Measurements from ENCODE around the gene RXRA.

DNA sequence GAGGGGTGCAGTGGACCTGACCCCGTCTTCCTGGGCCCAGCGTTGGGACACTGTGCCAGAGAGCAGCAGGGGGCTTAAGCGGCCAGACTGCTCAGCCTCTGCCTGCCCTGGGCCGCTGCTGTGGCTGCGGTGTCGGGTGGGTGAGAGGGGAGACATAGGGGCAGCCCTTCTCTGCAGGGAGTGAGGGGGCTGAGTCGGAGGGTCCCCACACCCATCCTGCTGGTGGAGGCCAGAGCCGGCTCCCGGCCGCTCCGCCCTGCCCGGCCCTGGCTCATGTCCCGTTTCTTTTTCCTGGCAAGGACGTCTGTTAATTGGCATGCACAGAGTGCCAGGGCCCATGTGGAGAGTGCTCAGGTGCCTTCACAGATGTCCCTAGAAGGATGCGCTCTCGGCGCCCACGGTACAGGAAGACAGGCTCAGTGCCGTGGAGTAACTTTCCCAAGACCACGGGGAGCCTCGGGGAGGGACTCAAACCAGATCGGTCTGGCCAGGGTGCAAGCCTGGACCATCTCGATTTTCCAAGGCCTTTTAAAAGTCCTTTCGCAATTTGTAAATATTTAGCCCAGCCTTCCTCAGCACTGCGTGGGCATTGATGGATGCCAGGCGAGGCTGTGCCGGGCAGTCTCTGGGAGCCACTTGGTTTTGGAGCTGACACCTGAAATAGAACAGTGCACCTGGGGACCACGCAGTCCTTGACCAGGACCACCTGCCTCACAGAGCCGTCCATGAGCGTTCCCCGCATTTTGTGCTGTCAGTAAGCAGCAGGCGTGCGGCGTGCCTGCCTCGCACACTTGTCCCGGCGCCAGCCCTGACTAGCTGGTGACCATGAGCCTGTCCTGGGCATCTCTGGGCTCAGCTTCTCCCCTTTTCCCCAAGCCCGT lies 60.9 kb downstream of the RXRA start:
- TF ChIP-seq, protein P1, sequence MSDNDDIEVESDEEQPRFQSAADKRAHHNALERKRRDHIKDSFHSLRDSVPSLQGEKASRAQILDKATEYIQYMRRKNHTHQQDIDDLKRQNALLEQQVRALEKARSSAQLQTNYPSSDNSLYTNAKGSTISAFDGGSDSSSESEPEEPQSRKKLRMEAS (IDR thresholded peaks at IDR 0.05; ENCODE audit: low read depth, low read length): no peak
- no peak for TF ChIP-seq ETV6 (conservative IDR thresholded peaks at IDR 0.05 in 1 of 2, IDR thresholded peaks at IDR 0.05 in 1 of 2; ENCODE audit: borderline replicate concordance in 1 of 2, low read depth in 1 of 2)
- TF ChIP-seq FOXM1 (IDR thresholded peaks at IDR 0.05; ENCODE audit: low read depth, low read length): no peak
- TF ChIP-seq, protein P2, sequence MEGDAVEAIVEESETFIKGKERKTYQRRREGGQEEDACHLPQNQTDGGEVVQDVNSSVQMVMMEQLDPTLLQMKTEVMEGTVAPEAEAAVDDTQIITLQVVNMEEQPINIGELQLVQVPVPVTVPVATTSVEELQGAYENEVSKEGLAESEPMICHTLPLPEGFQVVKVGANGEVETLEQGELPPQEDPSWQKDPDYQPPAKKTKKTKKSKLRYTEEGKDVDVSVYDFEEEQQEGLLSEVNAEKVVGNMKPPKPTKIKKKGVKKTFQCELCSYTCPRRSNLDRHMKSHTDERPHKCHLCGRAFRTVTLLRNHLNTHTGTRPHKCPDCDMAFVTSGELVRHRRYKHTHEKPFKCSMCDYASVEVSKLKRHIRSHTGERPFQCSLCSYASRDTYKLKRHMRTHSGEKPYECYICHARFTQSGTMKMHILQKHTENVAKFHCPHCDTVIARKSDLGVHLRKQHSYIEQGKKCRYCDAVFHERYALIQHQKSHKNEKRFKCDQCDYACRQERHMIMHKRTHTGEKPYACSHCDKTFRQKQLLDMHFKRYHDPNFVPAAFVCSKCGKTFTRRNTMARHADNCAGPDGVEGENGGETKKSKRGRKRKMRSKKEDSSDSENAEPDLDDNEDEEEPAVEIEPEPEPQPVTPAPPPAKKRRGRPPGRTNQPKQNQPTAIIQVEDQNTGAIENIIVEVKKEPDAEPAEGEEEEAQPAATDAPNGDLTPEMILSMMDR (IDR thresholded peaks at IDR 0.05 in 2 of 3, conservative IDR thresholded peaks at IDR 0.05 in 1 of 3; ENCODE audit: control insufficient read depth in 2 of 3, extremely low read depth in 1 of 3, insufficient read depth in 1 of 3, low read depth in 3 of 3, low read length in 3 of 3): no peak
- TF ChIP-seq, protein P3, sequence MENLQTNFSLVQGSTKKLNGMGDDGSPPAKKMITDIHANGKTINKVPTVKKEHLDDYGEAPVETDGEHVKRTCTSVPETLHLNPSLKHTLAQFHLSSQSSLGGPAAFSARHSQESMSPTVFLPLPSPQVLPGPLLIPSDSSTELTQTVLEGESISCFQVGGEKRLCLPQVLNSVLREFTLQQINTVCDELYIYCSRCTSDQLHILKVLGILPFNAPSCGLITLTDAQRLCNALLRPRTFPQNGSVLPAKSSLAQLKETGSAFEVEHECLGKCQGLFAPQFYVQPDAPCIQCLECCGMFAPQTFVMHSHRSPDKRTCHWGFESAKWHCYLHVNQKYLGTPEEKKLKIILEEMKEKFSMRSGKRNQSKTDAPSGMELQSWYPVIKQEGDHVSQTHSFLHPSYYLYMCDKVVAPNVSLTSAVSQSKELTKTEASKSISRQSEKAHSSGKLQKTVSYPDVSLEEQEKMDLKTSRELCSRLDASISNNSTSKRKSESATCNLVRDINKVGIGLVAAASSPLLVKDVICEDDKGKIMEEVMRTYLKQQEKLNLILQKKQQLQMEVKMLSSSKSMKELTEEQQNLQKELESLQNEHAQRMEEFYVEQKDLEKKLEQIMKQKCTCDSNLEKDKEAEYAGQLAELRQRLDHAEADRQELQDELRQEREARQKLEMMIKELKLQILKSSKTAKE (IDR thresholded peaks at IDR 0.05; ENCODE audit: low read depth, poor library complexity, severe bottlenecking): no peak
- TF ChIP-seq EZH2 (IDR thresholded peaks at IDR 0.05; ENCODE audit: borderline replicate concordance, control insufficient read depth, low read depth, low read length): no peak
- TF ChIP-seq FOS (IDR thresholded peaks at IDR 0.05; ENCODE audit: borderline replicate concordance, extremely low read depth, insufficient read length): no peak
- TF ChIP-seq RBBP5 (conservative IDR thresholded peaks at IDR 0.05): no peak
- TF ChIP-seq TBL1XR1 (IDR thresholded peaks at IDR 0.05; ENCODE audit: low read depth, low read length): no peak

Measured in GM12878 (cell line).